ENCODE data around the gene WNT3. TPM values are rescaled to one million over a fixed set of nuclear protein-coding genes. Genes with fewer than 3 reads are reported as not detected.

WNT3 gene
- total RNA-seq, 3 donors from 2014 or later (not counting 1 experiment from before 2014, with no cell fraction given), result 0.07 to 1.4 (median 0.30) TPM

- Mint-ChIP-seq H3K4me1 (peaks cover 5 to 6% of the 10 kb centered on the region in 2 donors), H3K36me3 (no peaks in the 10 kb centered on the region), H3K9me3 (no peaks in the 10 kb centered on the region), H3K4me3 (peak overlapping the region; percentile 78), H3K27me3 (ENCODE audit: low read depth in 2 of 2) (peaks cover 7 to 11% of the 10 kb centered on the region in 2 donors), H3K27ac (no peak overlapping the region)
- DNase-seq (peak in 1 of 2 donors; percentile 19), ATAC-seq (peak; percentile 39 to 62 (median 46))
- intact Hi-C loops (cut with micrococcal nuclease), result no loop called here
- peaks cover 40% of the 10 kb centered on the region for H3K4me1 ChIP-seq (ENCODE audit: control insufficient read depth, insufficient read depth, low read length)
- H3K27me3 ChIP-seq (ENCODE audit: control insufficient read depth, insufficient read depth, low read length), result peaks cover 7% of the 10 kb centered on the region
- H3K9me3 ChIP-seq (ENCODE audit: control insufficient read depth, insufficient read depth, low read length), result no peaks in the 10 kb centered on the region
- WGBS (ENCODE audit: insufficient coverage), result under 1% methylated on average over 6 of the region's 6 CpGs
- H3K36me3 ChIP-seq (ENCODE audit: control insufficient read depth, insufficient read depth, low read length), result no peaks in the 10 kb centered on the region
- H3K27ac ChIP-seq (ENCODE audit: low read length), result no peak overlapping the region
- no peak overlapping the region for H3K4me3 ChIP-seq (ENCODE audit: low read length)
- TF ChIP-seq CTCF (IDR thresholded peaks at IDR 0.05), result no peak
These were observed 45.3 kb downstream of the WNT3 start for GRCh38 chr17:46773221-46773605.

- 13% methylated on average over 16 of the region's 16 CpGs for WGBS (ENCODE audit: insufficient coverage)
- Histone ChIP-seq H3K27me3 (ENCODE audit: control insufficient read depth, insufficient read depth, low read length) (peaks cover 7% of the 10 kb centered on the region), H3K9me3 (ENCODE audit: control insufficient read depth, insufficient read depth, low read length) (no peaks in the 10 kb centered on the region), H3K4me3 (ENCODE audit: low read length) (peak overlapping the region; percentile 37), H3K4me1 (ENCODE audit: control insufficient read depth, insufficient read depth, low read length) (peaks cover 40% of the 10 kb centered on the region), H3K27ac (ENCODE audit: low read length) (no peak overlapping the region), H3K36me3 (ENCODE audit: control insufficient read depth, insufficient read depth, low read length) (no peaks in the 10 kb centered on the region)
- DNase-seq, result no peak
- no peaks in the 10 kb centered on the region for H3K36me3 Mint-ChIP-seq
- no peak overlapping the region for H3K27ac Mint-ChIP-seq
- no peak for TF ChIP-seq CTCF (IDR thresholded peaks at IDR 0.05)
- H3K4me1 Mint-ChIP-seq, result peaks cover 5 to 6% of the 10 kb centered on the region in 2 donors
- H3K9me3 Mint-ChIP-seq, result no peaks in the 10 kb centered on the region
- ATAC-seq, result no peak
- intact Hi-C loops (cut with micrococcal nuclease), result no loop called here
- peaks cover 6 to 7% of the 10 kb centered on the region in 2 donors for H3K27me3 Mint-ChIP-seq (ENCODE audit: low read depth in 2 of 2)
- peak overlapping the region; percentile 78 for H3K4me3 Mint-ChIP-seq
These were observed 45.8 kb downstream of the WNT3 start for GRCh38 chr17:46772475-46773220.

- no peaks in the 10 kb centered on the region for H3K9me3 Mint-ChIP-seq
- peaks cover 7% of the 10 kb centered on the region for H3K27me3 ChIP-seq (ENCODE audit: control insufficient read depth, insufficient read depth, low read length)
- WGBS (ENCODE audit: insufficient coverage), result under 1% methylated on average over 135 of the region's 135 CpGs
- DNase-seq (peak in 1 of 2 donors; percentile 38), ATAC-seq (peak; percentile 50 to 69 (median 61))
- H3K4me3 ChIP-seq (ENCODE audit: low read length), result peak overlapping the region; percentile 37
- no peaks in the 10 kb centered on the region for H3K9me3 ChIP-seq (ENCODE audit: control insufficient read depth, insufficient read depth, low read length)
- no peaks in the 10 kb centered on the region for H3K36me3 ChIP-seq (ENCODE audit: control insufficient read depth, insufficient read depth, low read length)
- intact Hi-C loops (cut with micrococcal nuclease), result no loop called here
- no peak overlapping the region for H3K27ac Mint-ChIP-seq
- peaks cover 4 to 7% of the 10 kb centered on the region in 2 donors for H3K27me3 Mint-ChIP-seq (ENCODE audit: low read depth in 2 of 2)
- TF ChIP-seq CTCF (IDR thresholded peaks at IDR 0.05), result no peak
- peak overlapping the region; percentile 49 for H3K4me3 Mint-ChIP-seq
- H3K4me1 Mint-ChIP-seq, result peaks cover 5 to 6% of the 10 kb centered on the region in 2 donors
- H3K36me3 Mint-ChIP-seq, result no peaks in the 10 kb centered on the region
- peaks cover 40% of the 10 kb centered on the region for H3K4me1 ChIP-seq (ENCODE audit: control insufficient read depth, insufficient read depth, low read length)
- no peak overlapping the region for H3K27ac ChIP-seq (ENCODE audit: low read length)
These were observed 46.7 kb downstream of the WNT3 start for GRCh38 chr17:46771561-46772474.

All from natural killer cell (primary cell).